MM.1S (cell line): ENCODE data around the gene EXOC2.

Experiments used
- DNase-seq: peaks from one replicate; pipeline ENCODE4 v3.0.0-alpha.2; 2015
- H2AFZ ChIP-seq: fragments of 300-600 bp; sonication (generic); 2 replicates; pipeline ENCODE4 v1.6.0; 2016; ENCODE audit warnings: antibody characterized with exemption, low read length
- H3F3A ChIP-seq: fragments of 300-600 bp; sonication (generic); 2 replicates; pipeline ENCODE4 v1.6.1; 2016; ENCODE audit warnings: mild to moderate bottlenecking, antibody characterized with exemption, low read length, moderate library complexity, mixed read lengths; ENCODE audit not compliant: insufficient read depth
- H3K27ac ChIP-seq: fragments of 300-600 bp; sonication (generic); 2 replicates; pipeline ENCODE4 v1.5.1; 2016; ENCODE audit warnings: mild to moderate bottlenecking, low read length
- H3K27me3 ChIP-seq: fragments of 300-600 bp; sonication (generic); replicated peaks from 2 replicates; pipeline ENCODE4 v1.6.0; 2016; ENCODE audit warnings: low read length; ENCODE audit not compliant: insufficient read depth
- H3K36me3 ChIP-seq: fragments of 300-600 bp; sonication (generic); replicated peaks from 2 replicates; pipeline ENCODE4 v1.6.1; 2016; ENCODE audit warnings: mild to moderate bottlenecking, low read length, mixed read lengths; ENCODE audit not compliant: insufficient read depth
- H3K4me1 ChIP-seq: fragments of 300-600 bp; sonication (generic); 2 replicates; pipeline ENCODE4 v1.6.1; 2016; ENCODE audit warnings: low read length, mixed read lengths
- H3K4me2 ChIP-seq: fragments of 300-600 bp; sonication (generic); 2 replicates; pipeline ENCODE4 v1.6.0; 2016; ENCODE audit warnings: low read depth, low read length
- H3K4me3 ChIP-seq: fragments of 300-600 bp; sonication (generic); 2 replicates; pipeline ENCODE4 v1.5.1; 2016; ENCODE audit warnings: low read length, mixed read lengths
- H3K79me2 ChIP-seq: fragments of 300-600 bp; sonication (generic); 2 replicates; pipeline ENCODE4 v1.6.1; 2016; ENCODE audit warnings: mixed run types, low read length, mixed read lengths
- H3K9ac ChIP-seq: fragments of 300-600 bp; sonication (generic); 2 replicates; pipeline ENCODE4 v1.6.1; 2016; ENCODE audit warnings: low read length, mixed read lengths
- H3K9me2 ChIP-seq: fragments of 300-600 bp; sonication (generic); replicated peaks from 2 replicates; pipeline ENCODE4 v1.6.1; 2016; ENCODE audit warnings: mild to moderate bottlenecking, low read length, mixed read lengths; ENCODE audit not compliant: insufficient read depth
- H3K9me3 ChIP-seq: fragments of 300-600 bp; sonication (generic); replicated peaks from 2 replicates; pipeline ENCODE4 v1.6.1; 2016; ENCODE audit warnings: mild to moderate bottlenecking, low read length, mixed read lengths; ENCODE audit not compliant: insufficient read depth
- H4K20me1 ChIP-seq: fragments of 300-600 bp; sonication (generic); 2 replicates; pipeline ENCODE4 v1.6.1; 2016; ENCODE audit warnings: mild to moderate bottlenecking, low read length, moderate library complexity, mixed read lengths; ENCODE audit not compliant: insufficient read depth
- EZH2 ChIP-seq: fragments of 300-600 bp; sonication (generic); optimal IDR thresholded peaks from 2 replicates; pipeline ENCODE3; 2017; ENCODE audit warnings: low read depth, mild to moderate bottlenecking, antibody characterized with exemption, low read length, mixed read lengths
- EZH2phosphoT487 ChIP-seq: fragments of 300-600 bp; sonication (generic); IDR thresholded peaks from 2 replicates; pipeline ENCODE4 v1.6.1; 2018; ENCODE audit warnings: antibody characterized with exemption, low read length
- TF ChIP-seq, protein P1 (sequence below): fragments of 300-600 bp; sonication (generic); IDR thresholded peaks from 2 replicates; pipeline ENCODE4 v1.5.1; 2016; ENCODE audit warnings: antibody characterized with exemption, low read length, mixed read lengths

The EXOC2 gene

DNA sequence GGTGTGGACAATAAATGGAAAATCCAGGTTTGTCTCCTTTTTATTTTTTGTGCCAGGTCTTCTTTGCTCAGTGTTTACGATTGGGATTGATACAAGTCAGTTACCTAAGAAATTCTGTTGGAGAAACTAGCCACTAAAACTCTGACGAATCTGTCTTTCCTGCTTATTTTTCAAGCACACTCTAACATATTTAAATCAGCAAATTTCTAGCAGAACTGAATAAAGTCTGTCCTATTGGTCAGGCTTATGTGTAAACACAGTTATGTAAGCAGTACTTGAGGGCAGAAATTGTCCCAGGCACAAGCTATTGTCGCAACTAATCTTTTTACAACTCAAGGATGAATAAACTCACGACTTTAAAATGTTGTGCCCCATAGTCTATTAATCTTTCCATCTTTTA, 12.1 kb upstream of the EXOC2 start:
- Histone ChIP-seq H3K9me2 (no peaks in the 10 kb centered on the region), H3K79me2 (no peaks in the 10 kb centered on the region), H3K4me1 (no peaks in the 10 kb centered on the region), H3K36me3 (no peaks in the 10 kb centered on the region), H3K27ac (no peak overlapping the region), H3K9ac (no peak overlapping the region), H3K4me3 (no peak overlapping the region), H2AFZ (no peak overlapping the region), H3F3A (peaks cover 2% of the 10 kb centered on the region; the same call in 1 of the 2 replicates), H3K9me3 (no peaks in the 10 kb centered on the region), H3K4me2 (no peak overlapping the region), H4K20me1 (no peaks in the 10 kb centered on the region), H3K27me3 (no peaks in the 10 kb centered on the region)
- DNase-seq: no peak
- no peak for TF ChIP-seq EZH2phosphoT487
- no peak for TF ChIP-seq EZH2
- TF ChIP-seq, protein P1, sequence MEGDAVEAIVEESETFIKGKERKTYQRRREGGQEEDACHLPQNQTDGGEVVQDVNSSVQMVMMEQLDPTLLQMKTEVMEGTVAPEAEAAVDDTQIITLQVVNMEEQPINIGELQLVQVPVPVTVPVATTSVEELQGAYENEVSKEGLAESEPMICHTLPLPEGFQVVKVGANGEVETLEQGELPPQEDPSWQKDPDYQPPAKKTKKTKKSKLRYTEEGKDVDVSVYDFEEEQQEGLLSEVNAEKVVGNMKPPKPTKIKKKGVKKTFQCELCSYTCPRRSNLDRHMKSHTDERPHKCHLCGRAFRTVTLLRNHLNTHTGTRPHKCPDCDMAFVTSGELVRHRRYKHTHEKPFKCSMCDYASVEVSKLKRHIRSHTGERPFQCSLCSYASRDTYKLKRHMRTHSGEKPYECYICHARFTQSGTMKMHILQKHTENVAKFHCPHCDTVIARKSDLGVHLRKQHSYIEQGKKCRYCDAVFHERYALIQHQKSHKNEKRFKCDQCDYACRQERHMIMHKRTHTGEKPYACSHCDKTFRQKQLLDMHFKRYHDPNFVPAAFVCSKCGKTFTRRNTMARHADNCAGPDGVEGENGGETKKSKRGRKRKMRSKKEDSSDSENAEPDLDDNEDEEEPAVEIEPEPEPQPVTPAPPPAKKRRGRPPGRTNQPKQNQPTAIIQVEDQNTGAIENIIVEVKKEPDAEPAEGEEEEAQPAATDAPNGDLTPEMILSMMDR: no peak

DNA sequence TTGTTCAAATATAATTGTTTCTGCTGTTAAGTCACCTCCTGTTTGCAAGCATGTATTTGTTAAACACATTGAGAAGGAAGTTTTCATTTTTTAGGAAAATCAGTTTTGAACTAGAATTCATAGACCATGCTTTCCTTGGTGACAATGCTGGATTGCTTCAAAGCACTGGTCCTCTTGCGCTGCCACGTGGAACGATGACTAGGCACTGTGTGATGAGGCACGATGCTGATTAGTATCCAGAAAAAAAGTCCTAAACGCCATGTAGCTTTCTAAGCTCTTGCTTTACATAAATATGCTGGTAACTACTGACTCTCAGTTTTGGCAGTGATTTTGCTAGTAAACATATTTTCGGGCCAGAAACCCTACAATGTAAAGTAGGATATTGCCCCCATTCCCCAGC, 11.1 kb upstream of the EXOC2 start:
- H3K79me2 ChIP-seq: no peaks in the 10 kb centered on the region
- H3F3A ChIP-seq: no peaks in the 10 kb centered on the region
- TF ChIP-seq EZH2 (no peak), EZH2phosphoT487 (no peak)
- TF ChIP-seq, protein P1: no peak
- H3K36me3 ChIP-seq: no peaks in the 10 kb centered on the region
- H3K4me1 ChIP-seq: no peaks in the 10 kb centered on the region
- no peak overlapping the region for H3K27ac ChIP-seq
- no peak overlapping the region for H3K9ac ChIP-seq
- no peaks in the 10 kb centered on the region for H3K9me2 ChIP-seq
- H3K4me2 ChIP-seq: no peak overlapping the region
- no peak overlapping the region for H2AFZ ChIP-seq
- no peak overlapping the region for H3K4me3 ChIP-seq
- no peaks in the 10 kb centered on the region for H3K9me3 ChIP-seq
- no peak for DNase-seq
- no peaks in the 10 kb centered on the region for H3K27me3 ChIP-seq
- H4K20me1 ChIP-seq: no peaks in the 10 kb centered on the region

DNA sequence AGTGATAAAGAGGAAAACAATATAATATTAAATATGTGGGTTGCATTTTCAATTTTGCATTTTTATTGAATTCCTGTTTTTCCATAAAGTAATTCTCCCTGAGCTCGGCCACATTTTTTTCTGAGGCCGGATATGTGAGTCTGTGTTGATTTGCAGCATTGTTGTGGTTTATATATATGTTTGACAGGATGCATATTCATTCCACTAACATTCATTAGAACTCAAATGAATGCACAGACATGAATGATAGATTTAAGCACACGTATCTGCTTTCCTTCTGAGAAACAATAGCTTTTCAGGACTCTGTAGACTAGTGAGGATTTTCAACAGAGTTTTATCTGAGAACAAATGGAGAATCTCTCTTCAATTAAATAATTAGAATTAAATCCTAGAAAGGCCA, 10.6 kb upstream of the EXOC2 start:
- Histone ChIP-seq H3K27me3 (no peaks in the 10 kb centered on the region), H3K79me2 (no peaks in the 10 kb centered on the region), H3K27ac (no peak overlapping the region), H3K9me3 (no peaks in the 10 kb centered on the region), H3K4me1 (no peaks in the 10 kb centered on the region), H3K9ac (no peak overlapping the region), H3K9me2 (no peaks in the 10 kb centered on the region), H3K36me3 (no peaks in the 10 kb centered on the region), H4K20me1 (no peaks in the 10 kb centered on the region), H3K4me3 (no peak overlapping the region), H3K4me2 (no peak overlapping the region), H3F3A (no peaks in the 10 kb centered on the region), H2AFZ (no peak overlapping the region)
- TF ChIP-seq, protein P1: no peak
- TF ChIP-seq EZH2 (no peak), EZH2phosphoT487 (no peak)
- no peak for DNase-seq
